A204.1 (cell line): Measurements from ENCODE around the gene GLIS1.
"Not testable (repeated sequence)": the region's sequence is repeated elsewhere in the genome, so short reads cannot be mapped to it uniquely, and the experiment has no call there.

Experiments
- FAIRE-seq: peaks from 2 replicates; lab custom pipeline; 2012; peaks lifted over from hg19 to GRCh38; lab: Jason Lieb, UNC

GLIS1 gene

DNA sequence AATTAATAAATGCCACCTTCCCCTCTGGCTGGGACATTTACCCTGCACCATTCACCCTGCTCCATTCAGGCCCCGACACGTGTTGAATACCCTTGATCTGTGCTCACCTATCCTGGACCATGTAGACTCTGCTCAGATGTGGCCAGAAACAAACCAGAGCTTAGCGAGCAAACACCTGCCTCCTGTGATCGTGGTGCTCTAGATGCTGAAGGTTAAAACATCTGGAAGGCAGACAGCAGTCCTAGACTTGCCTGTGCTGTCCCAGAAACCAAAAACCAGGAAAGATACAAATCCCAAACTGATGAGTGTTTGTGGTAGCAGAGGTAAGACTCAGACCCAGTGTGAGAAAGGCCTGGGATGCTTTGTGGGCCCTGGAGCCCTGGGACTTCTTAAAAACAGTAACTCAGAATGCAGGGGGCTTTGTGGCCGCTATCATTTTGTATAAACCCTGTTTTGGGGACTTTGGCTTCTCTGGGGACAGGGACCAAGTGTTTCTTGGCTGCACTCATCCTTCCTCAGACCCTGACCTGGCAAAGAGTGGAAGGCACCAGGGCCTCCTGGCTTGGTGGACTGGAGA lies 180.1 kb downstream of the GLIS1 start:
- no peak for FAIRE-seq

DNA sequence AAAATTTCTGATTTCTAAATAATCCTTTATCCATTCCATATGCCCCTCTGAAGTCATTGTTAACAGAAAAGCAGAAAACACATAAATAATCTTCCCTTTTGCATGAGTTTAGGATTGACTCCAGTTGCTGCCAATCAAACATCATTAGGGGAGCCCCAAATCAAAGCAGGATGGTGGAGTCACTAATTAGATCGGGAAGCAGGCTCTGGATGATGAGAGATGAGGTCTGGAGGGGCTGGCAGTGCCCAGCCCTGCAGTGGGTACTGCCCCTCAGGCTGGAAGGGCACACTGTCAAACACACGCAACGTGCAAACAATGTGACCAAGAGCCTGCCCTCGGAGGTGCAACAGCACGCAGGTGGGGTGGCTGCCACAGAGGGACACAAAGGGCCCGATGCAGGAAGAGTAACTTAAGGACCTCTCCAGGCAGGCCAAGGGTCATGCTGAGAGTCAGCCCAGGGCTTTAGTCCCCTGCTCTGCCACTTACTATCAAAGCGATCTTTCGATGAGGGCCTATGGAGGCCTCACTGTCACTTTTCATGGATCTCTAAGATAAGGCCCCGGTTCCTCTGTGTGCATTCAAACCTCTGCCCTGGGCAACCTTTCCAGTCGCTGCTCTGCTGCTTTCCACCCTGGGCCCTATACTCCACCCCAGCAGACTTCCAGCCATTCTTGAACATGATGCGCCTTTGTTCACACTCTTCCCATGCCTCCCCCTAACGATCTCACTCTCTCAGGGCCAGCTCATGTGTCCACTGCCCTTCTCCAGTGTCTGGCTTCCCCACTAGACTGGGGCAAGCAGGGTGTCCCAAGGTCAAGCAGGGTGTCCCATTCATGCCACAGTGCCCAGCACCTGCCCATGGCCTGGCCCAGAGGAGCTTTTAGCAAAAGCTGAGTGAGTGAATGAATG lies 180.9 kb downstream of the GLIS1 start:
- no peak for FAIRE-seq

DNA sequence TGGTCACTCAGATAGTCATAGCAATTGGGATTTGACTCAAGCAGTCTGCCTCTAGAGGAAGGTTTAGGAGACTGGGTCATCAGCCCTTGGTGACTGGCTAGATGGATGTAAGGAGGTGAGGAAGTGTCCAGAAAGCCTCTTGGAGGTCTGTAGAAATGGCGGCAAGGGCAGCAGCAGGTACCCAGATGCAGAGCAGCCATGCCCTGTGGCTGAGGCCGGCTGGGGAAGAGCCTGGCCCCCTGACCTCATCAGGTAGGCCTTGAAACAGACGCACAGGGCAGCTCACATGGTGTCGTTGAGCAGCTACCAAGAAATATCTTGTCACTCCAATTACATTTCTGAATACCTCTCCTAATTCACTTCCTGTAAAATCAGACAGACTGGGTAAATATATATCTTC lies 181.6 kb downstream of the GLIS1 start:
- no peak for FAIRE-seq

DNA sequence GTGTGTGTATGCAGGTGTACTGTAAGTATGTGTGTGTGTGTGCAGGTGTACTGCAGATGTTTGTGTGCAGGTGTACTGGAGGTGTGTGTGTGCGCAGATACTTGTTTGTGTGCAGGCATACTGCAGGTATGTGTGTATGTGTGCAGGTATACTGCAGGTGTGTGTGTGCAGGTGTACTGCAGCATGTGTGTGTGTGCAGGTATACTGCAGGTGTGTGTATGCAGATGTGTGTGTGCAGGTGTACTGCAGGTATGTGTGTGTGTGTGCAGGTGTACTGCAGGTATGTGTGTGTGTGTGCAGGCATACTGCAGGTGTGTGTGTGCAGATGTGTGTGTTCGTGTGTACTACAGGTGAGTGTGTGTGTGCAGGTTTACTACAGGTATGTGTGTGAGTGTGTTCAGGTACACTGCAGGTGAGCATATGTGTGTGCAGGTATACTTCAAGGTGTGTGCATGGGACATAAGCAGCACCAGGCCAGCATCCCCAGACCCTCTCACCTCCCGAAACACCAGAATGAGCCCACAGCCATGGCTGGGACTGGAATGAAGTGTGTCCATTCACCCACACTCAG lies 182.2 kb downstream of the GLIS1 start:
- no peak for FAIRE-seq

DNA sequence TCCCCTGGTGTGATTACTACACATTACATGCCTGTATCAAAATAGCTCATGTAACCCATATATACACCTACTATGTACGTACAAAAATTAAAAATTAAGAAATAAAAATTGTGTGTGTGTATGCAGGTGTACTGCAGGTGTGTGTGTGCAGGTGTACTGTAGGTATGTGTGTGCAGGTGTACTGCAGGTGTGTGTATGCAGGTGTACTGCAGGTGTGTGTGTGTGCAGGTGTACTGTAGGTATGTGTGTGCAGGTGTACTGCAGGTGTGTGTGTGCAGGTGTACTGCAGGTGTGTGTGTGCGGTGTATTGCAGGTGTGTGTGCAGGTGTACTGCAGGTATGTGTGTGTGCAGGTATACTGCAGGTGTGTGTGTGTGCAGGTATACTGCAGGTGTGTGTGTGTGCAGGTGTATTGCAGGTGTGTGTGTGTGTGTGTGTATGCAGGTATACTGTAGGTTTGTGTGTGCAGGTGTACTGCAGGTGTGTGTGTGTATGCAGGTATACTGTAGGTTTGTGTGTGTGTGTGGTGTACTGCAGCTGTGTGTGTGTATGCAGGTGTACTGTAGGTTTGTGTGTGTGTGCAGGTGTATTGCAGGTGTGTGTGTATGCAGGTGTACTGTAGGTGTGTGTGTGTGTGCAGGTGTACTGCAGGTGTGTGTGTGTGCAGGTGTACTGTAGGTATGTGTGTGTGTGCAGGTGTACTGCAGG lies 183.2 kb downstream of the GLIS1 start:
- FAIRE-seq, result not testable (repeated sequence)

DNA sequence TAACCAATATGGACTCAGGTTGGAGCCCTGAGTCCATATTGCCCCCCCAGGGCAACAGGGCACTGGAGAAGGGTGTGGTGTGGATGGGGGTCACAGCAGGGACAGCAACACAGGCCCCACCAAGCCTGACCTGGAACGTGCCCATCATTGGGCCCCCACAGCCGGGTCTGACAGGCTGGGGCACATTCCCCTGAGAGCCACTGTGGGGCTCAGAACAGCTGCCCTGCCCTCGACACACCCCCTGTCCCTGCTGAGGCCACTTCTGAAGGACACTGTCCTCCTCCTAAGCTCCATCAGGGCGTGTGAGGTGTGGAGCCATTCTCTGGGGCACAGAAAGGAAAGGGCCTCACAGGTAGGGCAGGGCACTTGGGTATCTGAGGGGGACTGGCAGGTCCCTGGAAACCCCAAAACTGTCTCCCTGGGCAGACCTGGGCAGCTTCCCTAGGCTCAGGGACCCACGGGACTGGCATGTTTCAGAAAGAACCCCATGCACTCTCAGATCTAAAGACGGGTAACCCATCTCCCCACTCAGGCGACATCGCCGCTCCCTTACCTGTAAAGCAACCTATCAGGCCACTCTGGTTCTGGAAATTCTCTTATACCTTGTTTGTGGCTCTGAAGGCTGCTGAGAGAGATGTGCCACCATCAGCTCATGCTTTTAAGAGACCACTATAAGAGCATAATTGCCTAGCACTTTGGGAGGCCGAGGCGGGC lies 184.2 kb downstream of the GLIS1 start:
- FAIRE-seq, result no peak

DNA sequence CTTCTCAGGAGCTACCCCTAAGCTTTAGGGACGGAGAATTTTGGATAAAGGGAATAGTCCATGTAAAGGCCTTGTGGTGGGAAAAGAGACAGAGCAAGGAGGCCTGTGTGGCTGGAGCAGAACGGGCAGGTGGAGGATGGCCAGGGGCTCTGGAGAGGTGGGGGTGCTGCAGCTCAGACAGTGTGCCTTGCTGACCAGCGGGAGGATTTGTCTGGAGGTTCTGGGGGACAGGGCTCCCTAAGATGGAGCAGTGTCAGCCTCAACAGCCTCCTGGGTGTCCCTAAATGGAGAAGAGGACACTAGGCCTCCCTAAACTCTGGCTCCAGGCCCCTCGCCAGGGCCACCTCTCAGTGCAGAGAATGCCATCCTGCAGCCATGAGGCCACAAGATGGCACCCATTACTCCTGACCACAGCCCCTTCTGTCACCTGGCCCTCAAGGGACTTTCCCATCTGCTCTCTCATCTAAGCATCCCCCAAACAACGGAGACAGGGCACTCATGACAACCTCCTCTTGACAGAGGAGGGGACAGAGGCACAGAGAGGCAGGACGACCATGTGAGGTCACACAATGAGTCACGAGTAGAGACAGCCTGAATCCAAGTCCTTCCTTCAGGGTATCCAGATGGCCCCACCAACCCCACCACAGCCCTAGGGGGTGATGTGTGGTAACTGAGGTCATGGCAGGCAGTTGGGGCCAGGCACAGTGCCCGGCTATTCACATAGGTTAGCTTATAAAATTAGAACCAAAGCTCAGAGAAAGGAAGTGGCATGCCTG lies 185.0 kb downstream of the GLIS1 start:
- no peak for FAIRE-seq

DNA sequence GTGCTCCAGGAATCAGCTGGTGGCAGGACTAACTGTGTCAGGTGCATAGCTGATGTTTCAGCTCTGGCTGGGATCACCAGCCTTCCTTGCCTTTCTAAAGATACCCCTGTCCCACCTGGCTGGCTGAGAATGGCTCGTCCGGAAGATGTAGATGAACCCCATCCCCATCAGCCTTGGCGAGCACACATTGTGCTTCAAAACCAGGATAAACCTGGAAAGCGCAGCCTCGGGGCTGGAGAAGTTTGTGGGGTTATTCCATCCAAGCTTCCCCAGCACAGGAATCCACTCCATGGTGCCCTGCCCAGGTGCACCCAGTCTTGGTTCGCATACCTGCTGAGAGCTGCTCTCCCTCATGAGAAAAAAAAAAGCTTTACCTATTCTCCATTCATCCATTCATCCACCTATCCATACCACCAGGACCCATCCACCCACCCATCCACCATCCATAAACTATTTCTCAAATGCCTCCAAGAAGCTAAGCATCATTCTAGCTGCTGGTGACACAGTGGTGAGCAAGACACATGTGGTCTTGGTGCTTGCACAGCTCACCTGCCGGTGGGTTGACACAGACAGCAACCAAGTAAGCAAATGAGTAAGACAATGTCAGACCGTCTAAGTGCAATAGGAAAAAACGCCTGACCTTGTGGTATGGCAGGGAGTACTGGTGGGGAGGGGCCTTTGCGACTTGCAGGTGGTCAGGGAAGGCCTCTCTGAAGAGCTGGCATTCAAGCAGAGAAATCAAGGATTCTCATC lies 185.8 kb downstream of the GLIS1 start:
- no peak for FAIRE-seq

DNA sequence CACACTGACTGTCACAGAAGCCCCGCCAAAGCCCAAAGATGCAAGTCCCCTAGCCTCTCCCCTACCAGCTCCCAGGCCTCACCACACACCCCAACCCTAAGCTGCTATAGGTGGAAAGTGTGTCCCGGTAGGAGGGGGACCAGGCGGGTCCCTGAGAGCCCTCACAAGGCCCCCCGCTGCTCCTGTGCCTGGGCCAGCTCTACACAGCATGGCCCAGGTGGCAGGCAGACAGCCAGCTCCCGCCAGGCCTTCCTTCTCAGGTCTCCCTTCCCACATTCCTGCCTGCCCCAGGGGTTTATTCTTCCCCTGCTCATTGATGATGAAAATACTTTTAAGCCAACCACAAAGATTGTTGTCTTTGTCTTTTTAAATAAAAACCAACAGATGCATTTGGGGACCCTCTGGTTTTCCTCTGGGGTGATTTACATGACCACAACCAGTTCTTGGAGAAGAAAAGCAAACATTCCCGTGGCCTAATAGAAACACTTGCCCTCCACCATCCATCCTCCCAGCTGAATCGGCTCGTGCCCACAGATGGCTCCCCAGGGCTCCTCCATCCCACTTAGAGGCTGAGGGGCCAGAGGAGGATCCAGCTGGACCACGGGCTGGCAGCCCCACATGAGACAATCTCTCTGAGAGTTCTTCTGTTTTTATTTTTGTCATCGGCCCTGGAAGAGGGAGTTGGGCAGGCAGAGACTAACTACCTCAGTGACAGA lies 186.7 kb downstream of the GLIS1 start:
- FAIRE-seq, result no peak

DNA sequence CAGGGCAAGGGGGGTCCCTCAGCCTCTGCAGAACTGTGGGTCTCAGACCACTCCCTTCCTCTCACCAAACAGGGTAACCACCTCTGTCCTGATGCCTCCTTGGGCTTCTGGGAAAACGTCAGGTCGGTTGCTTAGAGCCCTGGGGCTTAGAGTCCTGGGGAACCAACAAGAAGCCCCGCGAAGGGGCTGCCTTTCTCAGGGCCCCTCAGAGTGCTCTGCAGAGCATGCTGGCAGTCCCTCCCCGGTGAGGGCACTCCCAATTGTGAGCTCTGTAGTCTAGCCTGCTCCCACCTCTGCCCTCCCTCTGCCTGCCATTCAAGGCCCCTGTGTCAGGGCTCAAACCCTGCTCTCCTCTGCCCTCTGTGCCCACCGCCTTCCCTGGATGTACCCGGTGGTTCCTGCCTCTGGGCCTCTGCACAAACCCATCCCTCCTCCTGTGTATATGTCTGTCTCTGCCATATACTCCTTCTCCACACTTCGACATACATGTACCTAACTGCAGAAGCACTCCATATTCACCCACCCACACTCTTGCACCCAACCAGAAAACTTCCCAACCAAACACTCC lies 187.5 kb downstream of the GLIS1 start:
- FAIRE-seq, result no peak

DNA sequence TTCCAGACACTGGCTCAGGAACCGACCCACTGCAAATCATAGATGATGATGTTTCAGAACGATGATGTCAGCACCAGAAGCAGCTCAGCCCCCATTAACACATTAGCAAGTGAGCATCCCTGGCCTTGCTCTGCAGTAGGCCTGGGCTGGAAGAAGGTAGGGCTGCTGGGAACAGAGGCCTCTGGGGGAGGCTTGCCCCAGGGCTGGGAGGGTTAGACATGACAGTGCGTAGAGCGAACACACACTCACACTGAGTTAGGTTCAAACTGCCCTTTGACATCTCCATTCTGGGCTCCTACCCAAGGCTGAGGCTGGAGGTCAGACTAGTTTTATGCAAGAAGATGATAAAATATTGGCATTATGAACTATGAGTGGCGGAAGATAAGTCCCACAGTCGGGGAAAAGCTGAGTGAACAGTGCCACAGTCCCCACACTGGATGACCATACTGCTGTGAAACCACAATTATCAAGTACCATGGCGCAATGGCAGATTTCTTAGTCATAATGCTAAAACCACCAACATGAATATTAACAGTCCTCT lies 188.7 kb downstream of the GLIS1 start:
- no peak for FAIRE-seq

DNA sequence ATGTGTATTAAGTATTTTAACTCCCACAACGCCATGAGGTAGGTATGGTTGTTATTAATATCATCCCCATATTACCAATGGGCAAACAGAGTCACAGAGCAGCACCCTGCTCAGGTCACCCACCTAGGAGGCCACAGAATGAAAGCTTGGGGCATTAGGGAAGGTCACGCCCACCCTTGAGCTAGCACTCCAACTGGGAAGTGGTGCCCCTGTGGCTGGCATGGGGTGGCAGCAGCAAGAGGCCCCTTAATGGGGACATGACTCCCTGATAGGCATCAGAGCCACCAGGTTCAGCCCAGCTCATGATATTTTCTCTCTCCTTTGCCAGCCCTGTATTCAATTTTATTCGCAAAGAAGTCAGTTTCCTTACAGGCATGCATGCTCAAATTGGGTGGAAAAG lies 189.2 kb downstream of the GLIS1 start:
- no peak for FAIRE-seq

DNA sequence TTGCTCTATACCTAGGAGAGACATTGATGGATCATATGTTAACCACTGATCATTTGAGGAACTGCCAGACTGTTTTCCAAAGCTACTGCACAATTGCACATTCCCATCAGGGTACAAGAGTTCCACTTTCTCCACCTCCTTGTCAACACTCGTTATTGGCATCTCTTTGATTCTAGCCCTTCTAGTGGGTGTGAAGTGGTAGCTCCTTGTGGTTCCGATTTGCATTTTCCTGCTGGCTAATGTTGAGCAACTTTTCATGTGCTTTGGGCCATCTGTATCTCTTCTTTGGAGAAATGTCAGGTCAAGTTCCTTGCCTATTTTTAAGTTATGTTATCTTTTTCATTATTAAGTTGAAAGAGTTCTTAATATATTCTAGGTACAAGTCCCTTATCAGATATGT lies 189.7 kb downstream of the GLIS1 start:
- no peak for FAIRE-seq

DNA sequence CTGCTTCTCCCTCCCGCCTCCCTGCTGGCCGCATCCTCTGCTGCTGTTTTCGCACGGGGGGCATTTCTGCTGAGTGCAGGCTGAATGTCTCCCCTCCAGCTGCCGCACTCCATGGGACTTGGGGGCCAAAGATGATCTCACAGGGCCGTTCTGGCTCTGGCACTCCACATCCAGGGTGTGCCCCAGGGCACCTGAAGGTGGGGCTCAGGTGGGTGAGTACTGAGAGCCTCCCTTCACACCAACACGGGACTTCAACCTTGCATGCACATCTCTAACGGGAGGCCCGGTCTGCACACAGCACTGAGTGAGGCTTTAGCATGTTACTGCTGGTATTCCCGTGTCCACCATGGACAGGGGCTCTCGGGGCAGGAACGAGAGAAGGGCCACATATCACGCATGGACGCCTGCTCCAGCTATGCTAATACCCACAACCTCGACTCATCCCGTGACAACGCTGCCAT lies 190.9 kb downstream of the GLIS1 start:
- no peak for FAIRE-seq

DNA sequence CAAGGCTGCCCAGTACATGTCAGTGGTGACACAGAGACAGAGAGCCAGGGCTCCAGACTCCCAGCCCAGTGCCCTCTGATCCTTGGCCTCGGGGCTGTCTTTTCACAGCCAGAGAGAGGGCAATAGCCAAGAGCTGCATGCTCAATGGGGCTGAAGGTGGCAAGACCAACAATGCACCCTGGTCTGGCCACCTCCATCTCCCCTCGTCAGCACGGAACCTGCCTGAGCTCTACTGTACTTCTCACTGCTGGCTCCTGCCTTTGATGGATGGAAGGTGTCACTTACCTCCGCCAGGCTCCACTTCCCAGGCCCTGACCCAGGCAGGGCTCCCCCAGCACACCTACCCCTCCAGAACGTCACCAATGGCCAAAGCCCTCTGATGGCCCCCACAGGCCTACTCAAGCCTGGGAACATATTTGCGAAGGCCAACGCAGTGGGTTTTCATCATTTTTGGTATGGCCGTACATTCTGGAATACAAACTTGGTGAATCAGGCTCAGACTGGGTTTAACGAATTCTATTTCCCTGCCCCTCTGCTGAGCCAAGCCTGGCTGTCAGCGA lies 191.7 kb downstream of the GLIS1 start:
- no peak for FAIRE-seq

DNA sequence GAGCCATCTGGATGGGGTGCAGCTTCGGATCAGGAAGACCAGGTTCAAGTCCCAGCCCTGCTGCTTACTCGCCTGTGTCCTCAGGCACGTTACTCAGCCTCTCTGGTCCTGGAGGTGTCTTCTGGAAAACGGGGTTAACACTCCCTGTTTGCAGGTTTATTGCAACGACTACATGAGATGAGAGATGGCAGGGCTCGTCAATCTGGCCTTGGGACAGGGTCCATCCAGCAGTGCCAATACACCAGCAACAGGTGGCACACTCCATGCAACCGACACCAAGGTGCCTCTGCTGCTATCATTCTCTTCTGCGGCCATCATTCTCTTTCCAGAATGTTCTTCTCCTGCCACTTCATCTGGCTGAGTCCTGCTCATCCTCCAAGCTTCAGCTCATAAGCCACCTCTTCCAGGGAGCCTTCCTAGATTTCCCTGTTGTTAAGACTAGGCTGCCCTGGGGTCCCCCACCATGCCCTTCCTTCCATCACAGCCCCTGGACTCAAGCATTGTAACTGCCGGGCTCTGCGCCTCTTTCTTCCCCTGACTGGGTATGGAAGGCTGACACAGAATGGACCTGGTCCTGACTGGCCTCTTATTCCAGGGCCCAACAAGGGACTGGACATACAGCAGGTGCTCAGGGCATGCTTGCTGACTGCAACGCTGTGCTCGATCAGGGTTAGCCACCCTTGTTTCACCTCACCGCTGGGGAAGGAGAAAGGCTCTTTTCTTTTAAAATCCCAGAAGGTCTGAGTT lies 192.4 kb downstream of the GLIS1 start:
- no peak for FAIRE-seq

DNA sequence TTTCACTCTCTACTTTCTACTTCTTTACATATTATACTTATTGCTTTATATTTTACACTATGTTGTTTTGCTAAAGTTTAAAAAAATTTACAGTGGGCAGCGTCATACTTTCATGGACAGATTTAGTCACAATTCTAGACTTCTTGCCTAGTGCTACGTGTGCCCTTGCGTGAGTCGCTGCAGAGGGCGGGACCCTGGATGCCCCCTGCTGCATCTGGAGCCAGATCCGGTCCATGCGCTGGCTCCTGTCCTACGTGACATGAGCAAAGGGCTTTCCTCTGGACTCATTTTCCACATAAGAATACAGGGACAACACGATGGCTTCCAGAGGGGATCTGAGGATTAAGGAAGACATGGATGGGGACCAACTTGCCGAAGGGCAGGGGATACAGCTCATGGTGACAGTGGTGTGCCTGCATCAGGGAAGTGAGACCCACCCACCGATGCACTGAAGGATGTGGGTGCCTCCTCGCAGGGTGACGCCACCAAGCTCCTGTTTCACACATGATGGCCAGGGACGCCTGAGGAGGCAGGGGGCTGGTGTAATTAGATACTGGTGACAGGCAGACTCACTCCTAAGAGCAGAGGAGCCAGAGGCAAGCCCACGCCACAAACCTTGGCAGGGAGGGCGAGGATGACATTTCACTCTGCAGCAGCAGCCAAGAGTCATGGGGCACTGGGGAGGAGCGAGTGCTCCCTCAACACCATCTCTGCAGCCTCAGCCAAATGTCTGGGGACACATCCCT lies 193.1 kb downstream of the GLIS1 start:
- FAIRE-seq, result no peak
